ENCODE measurements around the gene PRSS23.

PRSS23 gene

GRCh38 chr11:86790867-86791849 lies 9.2 kb upstream of the PRSS23 start:
- DNase-seq, result no peak

- no peak for DNase-seq
Observed at GRCh38 chr11:86792150-86792549, 8.2 kb upstream of the PRSS23 start.

GRCh38 chr11:86793307-86793706 lies 7.0 kb upstream of the PRSS23 start:
- no peak for DNase-seq

GRCh38 chr11:86795511-86795910 lies 4.8 kb upstream of the PRSS23 start:
- no peak for DNase-seq

GRCh38 chr11:86795949-86796348 lies 4.4 kb upstream of the PRSS23 start:
- DNase-seq, result no peak

- no peak for DNase-seq
Observed at GRCh38 chr11:86797133-86797532, 3.2 kb upstream of the PRSS23 start.

- DNase-seq, result no peak
Observed at GRCh38 chr11:86798988-86799387, 1.4 kb upstream of the PRSS23 start.

- DNase-seq, result no peak
Observed at GRCh38 chr11:86799680-86800075, 664 bp upstream of the PRSS23 start.

- DNase-seq, result no peak
Observed at GRCh38 chr11:86800960-86801272, 574 bp downstream of the PRSS23 start.

- DNase-seq, result no peak
Observed at GRCh38 chr11:86801364-86801763, 1.0 kb downstream of the PRSS23 start.

- DNase-seq, result no peak
Observed at GRCh38 chr11:86802146-86802545, 1.8 kb downstream of the PRSS23 start.

GRCh38 chr11:86802601-86803051 lies 2.3 kb downstream of the PRSS23 start:
- no peak for DNase-seq

GRCh38 chr11:86803136-86804045 lies 3.0 kb downstream of the PRSS23 start:
- no peak for DNase-seq

- DNase-seq, result no peak
Observed at GRCh38 chr11:86804951-86805350, 4.6 kb downstream of the PRSS23 start.

GRCh38 chr11:86805873-86806310 lies 5.5 kb downstream of the PRSS23 start:
- no peak for DNase-seq

GRCh38 chr11:86806903-86807302 lies 6.6 kb downstream of the PRSS23 start:
- no peak for DNase-seq

GRCh38 chr11:86807360-86807759 lies 7.0 kb downstream of the PRSS23 start:
- no peak for DNase-seq

GRCh38 chr11:86809561-86809960 lies 9.2 kb downstream of the PRSS23 start:
- no peak for DNase-seq

- no peak for DNase-seq
Observed at GRCh38 chr11:86810288-86810687, 9.9 kb downstream of the PRSS23 start.

- DNase-seq, result no peak
Observed at GRCh38 chr11:86811637-86812321, 11.4 kb downstream of the PRSS23 start.

- no peak for DNase-seq
Observed at GRCh38 chr11:86812322-86812670, 12.0 kb downstream of the PRSS23 start.

GRCh38 chr11:86812981-86813380 lies 12.6 kb downstream of the PRSS23 start:
- no peak for DNase-seq

GRCh38 chr11:86814775-86815174 lies 14.4 kb downstream of the PRSS23 start:
- no peak for DNase-seq
